Activated CD8-positive, alpha-beta T cell treated with anti-CD3 and anti-CD28 coated beads, Interleukin-2, amount 10 ng/mL, durations not matched to agents 7 days and 5 days (primary cell): Measurements from ENCODE around the gene ABCB9. TPM values are rescaled to one million over a fixed set of nuclear protein-coding genes. Genes with fewer than 3 reads are reported as not detected.
A peak's percentile ranks its signal among the peaks of the same experiment; 100 is the strongest.

Experiments used
- ATAC-seq: fragments of 150-1000 bp; cut with Tn5 transposase; one replicate; pipeline ENCODE4 v1.10.0; 2021; ENCODE audit warnings: moderate library complexity
- CTCF ChIA-PET: fragments of 350-600 bp; sonication (Branson Sonifier 250); formaldehyde crosslinking; loops from one replicate; lab custom pipeline; 2021; ENCODE audit warnings: antibody characterized with exemption; lab: Charles Lee
- POLR2A ChIA-PET: fragments of 350-600 bp; sonication (Branson Sonifier 250); formaldehyde crosslinking; loops from one replicate; lab custom pipeline; 2021; ENCODE audit warnings: antibody characterized with exemption; lab: Charles Lee
- DNase-seq: peaks from one replicate; pipeline ENCODE4 v3.0.0-alpha.2; 2020
- H3K27ac Mint-ChIP-seq: one replicate; pipeline ENCODE4 v1.8.0; 2021; ENCODE audit warnings: mild to moderate bottlenecking, mixed read lengths
- H3K27me3 Mint-ChIP-seq: one replicate; pipeline ENCODE4 v1.8.0; 2021; ENCODE audit warnings: low read depth, mixed read lengths
- H3K36me3 Mint-ChIP-seq: one replicate; pipeline ENCODE4 v1.8.0; 2021; ENCODE audit warnings: low read depth, mixed read lengths
- H3K4me1 Mint-ChIP-seq: one replicate; pipeline ENCODE4 v1.8.0; 2021; ENCODE audit warnings: low read depth, mixed read lengths
- H3K4me3 Mint-ChIP-seq: one replicate; pipeline ENCODE4 v1.8.0; 2021; ENCODE audit warnings: mild to moderate bottlenecking, mixed read lengths
- H3K9me3 Mint-ChIP-seq: one replicate; pipeline ENCODE4 v1.8.0; 2022; ENCODE audit warnings: mixed read lengths; ENCODE audit not compliant: insufficient read depth
- total RNA-seq, 2 experiments: library from RNA; stranded (reverse); gene quantifications; one replicate each; pipeline ENCODE4 v1.2.3, GENCODE V29; 2021

ABCB9 gene
- total RNA-seq, 2 experiments from 2014 or later: 5.9 to 6.0 TPM

GRCh38 chr12:122985338-122986257 lies 19.3 kb upstream of the ABCB9 start:
- H3K9me3 Mint-ChIP-seq: no peaks in the 10 kb centered on the region
- H3K4me3 Mint-ChIP-seq: no peak overlapping the region
- H3K27me3 Mint-ChIP-seq: no peaks in the 10 kb centered on the region
- CTCF ChIA-PET: no interaction called here
- no peak overlapping the region for H3K27ac Mint-ChIP-seq
- ATAC-seq (no peak), DNase-seq (no peak)
- peaks cover 34% of the 10 kb centered on the region for H3K36me3 Mint-ChIP-seq
- POLR2A ChIA-PET: interaction anchor here (1.1 kb wide), 1 partner anchor 10 kb away, joined by 3 read pairs; the partner anchor contains the start of gene OGFOD2
- peaks cover 38% of the 10 kb centered on the region for H3K4me1 Mint-ChIP-seq

GRCh38 chr12:122984612-122985337 lies 18.5 kb upstream of the ABCB9 start:
- Mint-ChIP-seq H3K4me3 (no peak overlapping the region), H3K27ac (peak overlapping the region; percentile 72), H3K9me3 (no peaks in the 10 kb centered on the region), H3K36me3 (peaks cover 37% of the 10 kb centered on the region), H3K4me1 (peaks cover 41% of the 10 kb centered on the region), H3K27me3 (no peaks in the 10 kb centered on the region)
- no peak for ATAC-seq
- no peak for DNase-seq
- POLR2A ChIA-PET: no interaction called here
- CTCF ChIA-PET: no interaction called here

- no peaks in the 10 kb centered on the region for H3K9me3 Mint-ChIP-seq
- H3K4me3 Mint-ChIP-seq: peak overlapping the region; percentile 12
- DNase-seq (no peak), ATAC-seq (no peak)
- H3K27ac Mint-ChIP-seq: peak overlapping the region; percentile 72
- H3K27me3 Mint-ChIP-seq: no peaks in the 10 kb centered on the region
- H3K4me1 Mint-ChIP-seq: peaks cover 47% of the 10 kb centered on the region
- ChIA-PET CTCF (no interaction called here), POLR2A (interaction anchor here (1.3 kb wide), 1 partner anchor 123 kb away, joined by 4 read pairs; no protein-coding TSS in a partner anchor)
- H3K36me3 Mint-ChIP-seq: peaks cover 37% of the 10 kb centered on the region
Measured at GRCh38 chr12:122983789-122984515, 17.7 kb upstream of the ABCB9 start.

- Mint-ChIP-seq H3K9me3 (no peaks in the 10 kb centered on the region), H3K27me3 (no peaks in the 10 kb centered on the region), H3K4me3 (peak overlapping the region; percentile 85), H3K4me1 (peaks cover 49% of the 10 kb centered on the region), H3K27ac (peak overlapping the region; percentile 87), H3K36me3 (peaks cover 39% of the 10 kb centered on the region)
- ChIA-PET CTCF (interaction anchor here (2.4 kb wide), 1 partner anchor 255 kb away, joined by 15 read pairs; no protein-coding TSS in a partner anchor), POLR2A (interaction anchor here (0.7 to 1.6 kb wide), 3 partner anchors 12 to 160 kb away, joined by 3 to 6 read pairs (median 4); no protein-coding TSS in a partner anchor)
- DNase-seq (no peak), ATAC-seq (no peak)
Measured at GRCh38 chr12:122982963-122983788, 16.9 kb upstream of the ABCB9 start.

GRCh38 chr12:122982477-122982815 lies 16.2 kb upstream of the ABCB9 start:
- Mint-ChIP-seq H3K27me3 (no peaks in the 10 kb centered on the region), H3K4me1 (peaks cover 53% of the 10 kb centered on the region), H3K36me3 (peaks cover 41% of the 10 kb centered on the region), H3K27ac (peak overlapping the region; percentile 87), H3K9me3 (no peaks in the 10 kb centered on the region), H3K4me3 (peak overlapping the region; percentile 85)
- no peak for ATAC-seq
- ChIA-PET POLR2A (interaction anchor here (0.7 to 1.6 kb wide), 3 partner anchors 13 to 161 kb away, joined by 3 to 6 read pairs (median 4); no protein-coding TSS in a partner anchor), CTCF (interaction anchor here (2.4 kb wide), 1 partner anchor 255 kb away, joined by 15 read pairs; no protein-coding TSS in a partner anchor)
- DNase-seq: no peak

GRCh38 chr12:122981587-122982476 lies 15.6 kb upstream of the ABCB9 start:
- Mint-ChIP-seq H3K27ac (peak overlapping the region; percentile 87), H3K4me3 (peak overlapping the region; percentile 85), H3K36me3 (peaks cover 41% of the 10 kb centered on the region), H3K4me1 (peaks cover 59% of the 10 kb centered on the region), H3K27me3 (no peaks in the 10 kb centered on the region), H3K9me3 (no peaks in the 10 kb centered on the region)
- DNase-seq: no peak
- CTCF ChIA-PET: interaction anchor here (2.4 kb wide), 1 partner anchor 256 kb away, joined by 15 read pairs; no protein-coding TSS in a partner anchor
- no peak for ATAC-seq
- POLR2A ChIA-PET: interaction anchor here (0.7 to 1.6 kb wide), 4 partner anchors 13 to 161 kb away, joined by 3 to 6 read pairs (median 3); no protein-coding TSS in a partner anchor

- Mint-ChIP-seq H3K4me3 (peak overlapping the region; percentile 85), H3K36me3 (peaks cover 39% of the 10 kb centered on the region), H3K4me1 (peaks cover 67% of the 10 kb centered on the region), H3K27ac (peak overlapping the region; percentile 87), H3K9me3 (no peaks in the 10 kb centered on the region), H3K27me3 (no peaks in the 10 kb centered on the region)
- ATAC-seq: peak; percentile 22
- ChIA-PET POLR2A (no interaction called here), CTCF (interaction anchor here (2.4 kb wide), 1 partner anchor 257 kb away, joined by 15 read pairs; no protein-coding TSS in a partner anchor)
- peak; percentile 34 for DNase-seq
Measured at GRCh38 chr12:122981036-122981471, 14.8 kb upstream of the ABCB9 start.

GRCh38 chr12:122980183-122981035 lies 14.1 kb upstream of the ABCB9 start, which contains the start of gene ARL6IP4:
Gene ARL6IP4, plus strand, starts transcription at chr12:122980681. Its CDS starts 459 bp downstream, at chr12:122981140.
- DNase-seq (peak; percentile 73), ATAC-seq (peak; percentile 78)
- peaks cover 41% of the 10 kb centered on the region for H3K36me3 Mint-ChIP-seq
- H3K27me3 Mint-ChIP-seq: no peaks in the 10 kb centered on the region
- H3K4me1 Mint-ChIP-seq: peaks cover 72% of the 10 kb centered on the region
- H3K27ac Mint-ChIP-seq: peak within 1 kb of the TSS; percentile 94
- H3K9me3 Mint-ChIP-seq: no peaks in the 10 kb centered on the region
- peak within 1 kb of the TSS; percentile 85 for H3K4me3 Mint-ChIP-seq
- ChIA-PET POLR2A (interaction anchor here (0.8 to 0.9 kb wide), 2 partner anchors 64 to 257 kb away, joined by 3 to 5 read pairs; no protein-coding TSS in a partner anchor), CTCF (interaction anchor here (1.0 to 2.4 kb wide), 4 partner anchors 90 to 258 kb away, joined by 3 to 15 read pairs (median 6); partner anchors contain the start of genes MPHOSPH9 and MTRFR)

- H3K27ac Mint-ChIP-seq: peak overlapping the region; percentile 94
- H3K36me3 Mint-ChIP-seq: peaks cover 43% of the 10 kb centered on the region
- ATAC-seq (no peak), DNase-seq (no peak)
- ChIA-PET POLR2A (interaction anchor here (0.8 to 0.9 kb wide), 2 partner anchors 64 to 258 kb away, joined by 3 to 5 read pairs; no protein-coding TSS in a partner anchor), CTCF (interaction anchor here (1.0 to 1.6 kb wide), 3 partner anchors 91 to 258 kb away, joined by 3 to 7 read pairs (median 4); partner anchors contain the start of genes MPHOSPH9 and MTRFR)
- H3K4me3 Mint-ChIP-seq: peak overlapping the region; percentile 85
- H3K9me3 Mint-ChIP-seq: no peaks in the 10 kb centered on the region
- peaks cover 69% of the 10 kb centered on the region for H3K4me1 Mint-ChIP-seq
- H3K27me3 Mint-ChIP-seq: no peaks in the 10 kb centered on the region
Measured at GRCh38 chr12:122979908-122980182, 13.6 kb upstream of the ABCB9 start.
